Amygdala (tissue), 56 donors: Measurements from ENCODE around the gene FCER1G.
"Not testable (repeated sequence)": the region's sequence is repeated elsewhere in the genome, so short reads cannot be mapped to it uniquely, and the experiment has no call there.

Experiments used
- DNase-seq, 56 donors: peaks; one replicate each; lab custom pipeline; 2025; lab: John Stamatoyannopoulos, UW

The FCER1G gene

GRCh38 chr1:161225534-161226319 is 10.6 kb downstream of the FCER1G start, which contains the start of gene TOMM40L:
Gene TOMM40L (plus strand): TSS chr1:161226060. CDS start chr1:161226490, 430 bp downstream.
- peak in 55 of 56 donors; percentile 26 to 96 (median 86) for DNase-seq

- peak in 2 of 56 donors; percentile 6 to 39 for DNase-seq
Observed at GRCh38 chr1:161226320-161226711, 11.2 kb downstream of the FCER1G start.

GRCh38 chr1:161226759-161227158 is 11.7 kb downstream of the FCER1G start:
- DNase-seq = no peak

DNA sequence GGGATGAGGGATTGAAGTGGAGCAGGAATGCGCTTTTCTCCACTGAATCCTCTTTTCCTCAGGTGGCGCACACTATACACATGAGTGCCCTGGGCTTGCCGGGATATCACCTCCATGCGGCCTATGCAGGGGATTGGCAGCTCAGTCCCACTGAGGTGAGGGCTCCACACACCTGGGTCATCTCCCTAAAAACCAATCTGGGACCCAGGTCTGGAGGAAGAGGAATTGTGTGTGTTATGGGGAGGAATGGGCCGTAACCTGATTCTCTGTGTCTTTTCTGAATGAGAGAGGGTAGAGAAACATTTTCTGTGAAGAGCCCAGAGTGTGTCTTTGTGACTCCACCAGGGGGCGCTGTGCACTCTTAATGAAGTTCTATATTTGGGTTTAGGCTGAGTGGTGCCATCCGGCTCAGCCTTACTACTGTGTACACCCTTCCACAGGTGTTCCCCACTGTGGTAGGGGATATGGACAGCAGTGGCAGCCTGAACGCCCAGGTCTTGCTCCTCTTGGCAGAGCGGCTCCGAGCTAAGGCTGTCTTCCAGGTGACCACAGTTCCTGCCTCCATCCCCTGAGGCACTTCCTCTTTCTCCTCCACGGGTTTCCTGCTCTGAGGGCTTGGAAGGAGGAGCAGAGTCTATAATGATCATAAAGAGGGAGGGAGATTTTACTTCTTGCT is 12.2 kb downstream of the FCER1G start:
- peak in 55 of 56 donors; percentile 8 to 89 (median 58) for DNase-seq

GRCh38 chr1:161228032-161228431 is 12.9 kb downstream of the FCER1G start:
- no peak for DNase-seq

DNA sequence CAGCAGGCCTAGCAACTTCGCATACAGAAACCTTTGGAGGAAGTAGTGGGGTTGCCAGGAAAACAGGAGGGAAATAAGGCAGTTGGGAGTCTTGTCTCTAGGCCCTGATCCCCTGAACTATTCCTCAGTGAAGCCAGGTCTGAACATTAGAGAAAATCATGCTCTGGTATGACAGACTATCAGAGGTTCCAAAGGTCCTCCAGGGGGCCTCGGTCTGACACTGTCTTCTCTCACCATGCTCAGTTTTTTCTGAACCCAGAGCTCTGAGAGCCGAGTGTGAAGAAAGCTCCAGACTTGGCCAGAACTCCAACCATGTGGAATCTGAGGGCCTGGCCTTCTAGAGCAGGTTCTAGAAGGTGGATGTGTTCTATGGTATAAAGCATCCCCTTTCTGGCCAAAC is 14.8 kb downstream of the FCER1G start:
- no peak for DNase-seq

DNA sequence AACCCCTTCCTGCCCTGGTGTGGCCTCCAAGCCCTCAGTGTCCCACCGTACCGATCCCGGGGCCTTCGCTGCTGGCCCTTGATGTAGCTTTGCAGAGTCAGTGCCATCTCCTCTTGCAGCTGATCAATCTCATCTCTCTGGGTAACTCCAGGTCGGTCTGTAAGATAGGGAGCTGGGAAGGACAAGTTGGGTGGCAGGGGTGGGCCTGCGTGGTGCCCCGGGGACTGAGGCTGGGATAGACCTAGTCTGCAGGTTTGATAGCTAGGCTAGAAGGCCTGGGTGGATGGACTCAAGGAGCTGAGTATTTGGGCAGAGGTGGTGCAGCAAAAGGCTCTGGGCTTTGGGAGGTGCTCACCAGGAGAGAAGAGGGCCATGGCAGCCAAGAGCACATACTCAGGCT is 15.7 kb downstream of the FCER1G start:
- no peak for DNase-seq

DNA sequence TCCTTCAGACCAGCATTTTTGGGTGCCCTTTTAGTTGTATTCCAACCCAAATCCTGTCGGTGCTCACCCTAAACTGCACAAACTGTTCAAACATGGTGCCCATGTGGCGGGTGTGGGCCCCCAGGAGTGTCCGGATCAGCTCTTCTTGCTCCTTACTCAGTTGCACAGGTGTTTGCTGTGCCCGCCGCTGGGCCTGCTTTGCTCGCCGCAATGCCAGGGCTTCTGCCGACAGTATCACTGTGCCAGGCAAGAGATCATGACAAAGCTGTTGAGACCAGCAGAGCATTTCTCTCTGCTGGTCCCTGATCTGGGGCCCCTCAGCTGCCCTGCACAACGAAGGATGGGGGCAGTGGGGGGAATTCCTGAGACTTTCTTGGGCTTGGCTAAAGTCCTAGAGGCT is 18.0 kb downstream of the FCER1G start:
- no peak for DNase-seq

GRCh38 chr1:161235957-161236775 is 21.1 kb downstream of the FCER1G start:
- no peak for DNase-seq

- DNase-seq = no peak
Observed at GRCh38 chr1:161238039-161238473, 23.0 kb downstream of the FCER1G start, which contains the start of gene NR1I3. Gene NR1I3 (minus strand): TSS chr1:161238203. CDS start chr1:161236565, 1,638 bp downstream.

DNA sequence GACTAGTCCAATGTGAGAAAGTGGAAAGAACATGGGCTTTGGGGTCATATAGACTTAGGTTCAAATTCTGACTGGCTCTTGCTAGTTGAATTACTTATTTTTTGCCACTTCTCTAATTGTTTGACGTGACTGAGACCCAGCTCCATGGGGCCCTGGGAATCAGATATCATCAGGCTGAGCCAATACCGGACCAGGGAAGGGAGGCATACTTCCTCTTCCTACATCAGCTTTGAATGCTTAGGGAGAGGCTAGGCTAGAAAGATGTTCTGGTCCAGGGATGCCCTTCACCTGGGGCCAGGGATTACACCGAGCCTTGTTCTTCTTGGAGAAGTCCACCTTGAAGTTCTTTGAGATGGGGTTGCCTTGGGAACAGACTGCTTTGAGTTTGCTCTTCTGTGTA is 26.6 kb downstream of the FCER1G start:
- no peak for DNase-seq

- no peak for DNase-seq
Observed at GRCh38 chr1:161242313-161242712, 27.2 kb downstream of the FCER1G start.

- no peak for DNase-seq
Observed at GRCh38 chr1:161244888-161245287, 29.8 kb downstream of the FCER1G start.

DNA sequence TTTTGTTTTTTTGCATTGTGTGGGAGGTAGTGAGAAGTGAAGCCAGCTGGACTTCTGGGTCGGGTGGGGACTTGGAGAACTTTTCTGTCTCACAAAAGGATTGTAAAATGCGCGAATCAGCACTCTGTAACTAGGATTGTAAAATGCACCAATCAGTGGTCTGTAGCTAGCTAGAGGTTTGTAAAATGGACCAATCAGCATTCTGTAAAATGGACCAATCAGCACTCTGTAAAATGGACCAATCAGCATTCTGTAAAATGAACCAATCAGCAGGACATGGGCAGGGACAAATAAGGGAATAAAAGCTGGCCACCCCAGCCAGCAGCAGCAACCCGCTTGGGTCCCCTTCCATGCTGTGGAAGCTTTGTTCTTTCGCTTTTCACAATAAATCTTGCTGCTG is 35.0 kb downstream of the FCER1G start:
- not testable (repeated sequence) for DNase-seq

- DNase-seq = no peak
Observed at GRCh38 chr1:161250829-161251228, 35.7 kb downstream of the FCER1G start.

- DNase-seq = no peak
Observed at GRCh38 chr1:161251579-161251978, 36.5 kb downstream of the FCER1G start.

GRCh38 chr1:161255302-161255701 is 40.2 kb downstream of the FCER1G start:
- DNase-seq = not testable (repeated sequence)

GRCh38 chr1:161255955-161256520 is 40.9 kb downstream of the FCER1G start:
- not testable (repeated sequence) for DNase-seq

GRCh38 chr1:161257109-161257508 is 42.0 kb downstream of the FCER1G start:
- DNase-seq = not testable (repeated sequence)
